ENCODE results near the gene B4GALNT2.

Gene B4GALNT2

DNA sequence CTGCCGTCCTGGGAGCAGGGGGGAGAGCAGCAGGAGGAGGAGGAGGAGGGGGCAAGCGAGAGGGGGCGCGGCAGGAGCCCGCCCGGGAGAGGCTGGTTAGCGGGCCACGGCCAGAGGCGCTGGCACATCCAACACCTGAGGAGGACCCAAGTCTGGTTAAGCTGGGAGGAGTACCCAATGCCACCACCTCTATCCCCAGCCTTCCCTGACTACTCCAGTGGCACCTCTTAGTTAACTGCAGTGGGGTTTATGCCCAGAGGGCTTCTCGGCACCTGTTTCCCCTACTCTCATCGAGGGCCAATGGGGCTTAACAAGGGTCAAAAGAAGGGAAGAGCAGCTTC, 92.4 kb downstream of the B4GALNT2 start:
- H3K4me3 ChIP-seq (ENCODE audit: low read length), result no peak overlapping the region
- no peak for DNase-seq (ENCODE audit: low read depth)

DNA sequence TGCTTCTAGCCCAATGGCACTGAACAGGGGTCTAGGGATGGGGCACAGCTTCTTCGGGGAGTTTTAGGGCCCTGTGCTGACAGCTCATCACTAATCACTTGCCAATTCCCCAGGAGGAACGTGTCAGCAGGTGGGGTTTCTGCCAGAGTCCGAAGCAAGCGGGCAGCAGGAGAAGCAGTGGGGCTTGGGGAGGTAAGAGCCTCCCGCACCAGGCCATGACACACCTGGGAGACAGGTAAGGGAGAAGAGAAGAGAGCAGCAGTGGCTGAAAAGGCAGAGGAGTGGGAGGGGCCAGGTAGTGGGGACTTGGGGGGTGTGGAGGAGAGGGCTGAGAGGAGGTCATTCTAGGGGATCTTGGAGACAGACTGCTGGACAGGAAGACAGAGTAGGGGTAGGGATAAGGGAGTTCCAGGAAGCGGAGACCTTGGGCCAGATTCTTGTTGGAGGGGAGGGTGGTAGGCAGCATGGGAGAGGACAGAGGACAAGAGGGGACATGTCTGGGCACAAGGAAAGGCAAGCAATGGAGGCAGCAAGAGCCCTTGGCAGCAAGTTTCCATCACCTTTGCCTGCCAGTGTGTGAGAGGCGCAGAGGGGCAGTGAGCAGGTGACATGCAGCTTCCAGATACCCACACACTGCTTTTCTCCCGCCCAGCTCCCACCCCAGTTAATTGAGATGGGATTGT, 93.1 kb downstream of the B4GALNT2 start:
- TF ChIP-seq, protein P1, sequence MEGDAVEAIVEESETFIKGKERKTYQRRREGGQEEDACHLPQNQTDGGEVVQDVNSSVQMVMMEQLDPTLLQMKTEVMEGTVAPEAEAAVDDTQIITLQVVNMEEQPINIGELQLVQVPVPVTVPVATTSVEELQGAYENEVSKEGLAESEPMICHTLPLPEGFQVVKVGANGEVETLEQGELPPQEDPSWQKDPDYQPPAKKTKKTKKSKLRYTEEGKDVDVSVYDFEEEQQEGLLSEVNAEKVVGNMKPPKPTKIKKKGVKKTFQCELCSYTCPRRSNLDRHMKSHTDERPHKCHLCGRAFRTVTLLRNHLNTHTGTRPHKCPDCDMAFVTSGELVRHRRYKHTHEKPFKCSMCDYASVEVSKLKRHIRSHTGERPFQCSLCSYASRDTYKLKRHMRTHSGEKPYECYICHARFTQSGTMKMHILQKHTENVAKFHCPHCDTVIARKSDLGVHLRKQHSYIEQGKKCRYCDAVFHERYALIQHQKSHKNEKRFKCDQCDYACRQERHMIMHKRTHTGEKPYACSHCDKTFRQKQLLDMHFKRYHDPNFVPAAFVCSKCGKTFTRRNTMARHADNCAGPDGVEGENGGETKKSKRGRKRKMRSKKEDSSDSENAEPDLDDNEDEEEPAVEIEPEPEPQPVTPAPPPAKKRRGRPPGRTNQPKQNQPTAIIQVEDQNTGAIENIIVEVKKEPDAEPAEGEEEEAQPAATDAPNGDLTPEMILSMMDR (IDR thresholded peaks at IDR 0.05; ENCODE audit: insufficient read depth, low read depth, low read length, missing control alignments), result no peak
- DNase-seq (ENCODE audit: low read depth), result no peak
- no peak overlapping the region for H3K4me3 ChIP-seq (ENCODE audit: low read length)

More for the DNA sequence above, 92.4 kb downstream of the B4GALNT2 start:
- TF ChIP-seq, protein P1 (IDR thresholded peaks at IDR 0.05; ENCODE audit: insufficient read depth, low read depth, low read length, missing control alignments), result no peak
